Activated CD4-positive, alpha-beta memory T cell treated with anti-CD3 and anti-CD28 coated beads for 36 hours (primary cell): Measurements from ENCODE around the gene ZNF609. TPM values are rescaled to one million over a fixed set of nuclear protein-coding genes. Genes with fewer than 3 reads are reported as not detected.
"Not testable (repeated sequence)": the region's sequence is repeated elsewhere in the genome, so short reads cannot be mapped to it uniquely, and the experiment has no call there.

Source experiments
- CTCF ChIA-PET: fragments of 350-600 bp; sonication (Branson Sonifier 250); formaldehyde crosslinking; loops from one replicate; lab custom pipeline; 2021; ENCODE audit warnings: antibody characterized with exemption, inconsistent platforms; lab: Charles Lee
- POLR2A ChIA-PET: fragments of 350-600 bp; sonication (Branson Sonifier 250); formaldehyde crosslinking; loops from one replicate; lab custom pipeline; 2021; ENCODE audit warnings: antibody characterized with exemption; lab: Charles Lee
- DNase-seq: peaks from one replicate; pipeline ENCODE4 v3.0.0-alpha.2; 2020
- H3K27ac Mint-ChIP-seq: one replicate; pipeline ENCODE4 v1.8.0; 2021; ENCODE audit warnings: mixed read lengths
- H3K27me3 Mint-ChIP-seq: one replicate; pipeline ENCODE4 v1.8.0; 2021; ENCODE audit warnings: mixed read lengths
- H3K36me3 Mint-ChIP-seq: one replicate; pipeline ENCODE4 v1.8.0; 2021; ENCODE audit warnings: mixed read lengths
- H3K4me1 Mint-ChIP-seq: one replicate; pipeline ENCODE4 v1.8.0; 2021; ENCODE audit warnings: low read depth, mixed read lengths
- H3K4me3 Mint-ChIP-seq: one replicate; pipeline ENCODE4 v1.8.0; 2021; ENCODE audit warnings: mild to moderate bottlenecking, mixed read lengths
- H3K9me3 Mint-ChIP-seq: one replicate; pipeline ENCODE4 v1.8.0; 2021; ENCODE audit warnings: mixed read lengths
- intact Hi-C: fragments of 100-400 bp; cut with micrococcal nuclease; formaldehyde crosslinking; loops from one replicate; pipeline ENCODE4 v1.15.1; 2023
- total RNA-seq, 2 experiments: library from RNA; stranded (reverse); gene quantifications; one replicate each; pipeline ENCODE4 v1.2.3, GENCODE V29; 2021

The ZNF609 gene
- total RNA-seq, 2 experiments from 2014 or later: 38.5 to 38.7 TPM

- peak overlapping the region; percentile 72 for H3K27ac Mint-ChIP-seq
- H3K27me3 Mint-ChIP-seq: no peaks in the 10 kb centered on the region
- H3K36me3 Mint-ChIP-seq: peaks cover 26% of the 10 kb centered on the region
- DNase-seq: peak; percentile 69
- CTCF ChIA-PET: interaction anchor here (1.0 to 2.3 kb wide), 5 partner anchors 11 to 247 kb away, joined by 3 to 12 read pairs (median 4); partner anchors contain the start of gene TRIP4
- intact Hi-C loops: loop anchor here (1.0 to 10.0 kb wide), 4 partner anchors 15 to 100 kb away; no protein-coding TSS in a partner anchor
- H3K4me1 Mint-ChIP-seq: peaks cover 58% of the 10 kb centered on the region
- H3K4me3 Mint-ChIP-seq: no peak overlapping the region
- H3K9me3 Mint-ChIP-seq: peaks cover 11% of the 10 kb centered on the region
- POLR2A ChIA-PET: interaction anchor here (0.9 to 2.2 kb wide), 6 partner anchors 12 to 191 kb away, joined by 3 to 7 read pairs (median 6); no protein-coding TSS in a partner anchor
Measured at GRCh38 chr15:64634576-64635498, 174.5 kb downstream of the ZNF609 start.

DNA sequence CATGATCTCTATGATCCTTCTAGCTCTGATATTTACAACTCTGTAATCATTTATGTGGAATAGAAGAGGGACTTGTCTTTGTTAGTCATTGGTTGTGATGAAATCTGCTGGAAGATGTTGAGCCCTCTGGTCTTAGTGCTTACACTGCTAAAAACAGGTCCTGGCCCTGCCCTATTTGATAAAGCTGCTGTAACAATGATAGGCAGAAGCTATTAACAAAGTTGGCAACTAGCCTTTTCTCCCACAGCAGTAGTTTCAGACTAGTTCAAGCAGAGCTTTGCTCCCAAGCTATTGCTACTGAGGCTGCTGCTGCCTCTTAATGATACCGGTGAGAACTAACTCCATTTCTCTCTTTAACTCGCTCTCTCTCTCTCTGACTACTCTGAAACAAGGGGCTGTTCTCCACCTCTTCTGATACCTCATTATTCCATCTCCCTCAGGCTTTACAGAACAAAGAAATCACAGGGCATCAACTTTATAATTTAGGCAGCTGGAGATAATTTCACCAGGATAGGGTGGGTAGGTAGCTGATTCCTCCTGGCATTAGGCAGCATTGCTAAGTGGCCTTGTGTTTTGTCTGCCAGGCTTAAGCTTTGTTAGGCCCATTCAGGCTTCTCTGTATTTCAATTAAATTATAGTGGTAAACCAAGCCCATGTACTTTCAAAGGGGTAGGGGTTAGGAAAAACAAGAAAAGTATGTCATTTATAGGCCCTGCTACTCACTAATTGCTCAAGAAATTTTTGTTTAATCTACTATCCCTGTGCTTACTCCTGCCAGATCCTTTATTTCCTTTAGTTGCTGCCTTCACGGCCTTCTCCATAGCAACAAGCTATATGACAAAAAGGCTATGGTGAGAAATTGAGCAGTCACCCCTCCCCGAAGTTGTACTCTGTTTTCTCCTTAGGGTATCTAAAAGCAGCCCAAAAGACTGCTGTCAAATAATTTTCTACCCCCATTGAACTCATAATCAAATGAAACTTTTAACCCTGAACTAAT lies 175.4 kb downstream of the ZNF609 start:
- Mint-ChIP-seq H3K36me3 (peaks cover 28% of the 10 kb centered on the region), H3K4me3 (no peak overlapping the region), H3K27ac (peak overlapping the region; percentile 49), H3K4me1 (peaks cover 60% of the 10 kb centered on the region), H3K9me3 (peaks cover 11% of the 10 kb centered on the region), H3K27me3 (no peaks in the 10 kb centered on the region)
- ChIA-PET CTCF (interaction anchor here (1.2 to 2.3 kb wide), 3 partner anchors 18 to 174 kb away, joined by 4 to 12 read pairs (median 4); no protein-coding TSS in a partner anchor), POLR2A (interaction anchor here (0.9 to 2.2 kb wide), 4 partner anchors 16 to 192 kb away, joined by 4 to 7 read pairs (median 6); no protein-coding TSS in a partner anchor)
- DNase-seq: no peak
- intact Hi-C loops: loop anchor here (2.0 to 10.0 kb wide), 3 partner anchors 15 to 101 kb away; no protein-coding TSS in a partner anchor

GRCh38 chr15:64636556-64636955 lies 176.2 kb downstream of the ZNF609 start:
- H3K4me3 Mint-ChIP-seq: no peak overlapping the region
- no peaks in the 10 kb centered on the region for H3K27me3 Mint-ChIP-seq
- H3K4me1 Mint-ChIP-seq: peaks cover 59% of the 10 kb centered on the region
- POLR2A ChIA-PET: no interaction called here
- DNase-seq: no peak
- CTCF ChIA-PET: interaction anchor here (1.2 kb wide), 1 partner anchor 17 kb away, joined by 4 read pairs; no protein-coding TSS in a partner anchor
- H3K36me3 Mint-ChIP-seq: peaks cover 27% of the 10 kb centered on the region
- intact Hi-C loops: loop anchor here (10.0 kb wide), 1 partner anchor 102 kb away; no protein-coding TSS in a partner anchor
- peaks cover 11% of the 10 kb centered on the region for H3K9me3 Mint-ChIP-seq
- no peak overlapping the region for H3K27ac Mint-ChIP-seq

DNA sequence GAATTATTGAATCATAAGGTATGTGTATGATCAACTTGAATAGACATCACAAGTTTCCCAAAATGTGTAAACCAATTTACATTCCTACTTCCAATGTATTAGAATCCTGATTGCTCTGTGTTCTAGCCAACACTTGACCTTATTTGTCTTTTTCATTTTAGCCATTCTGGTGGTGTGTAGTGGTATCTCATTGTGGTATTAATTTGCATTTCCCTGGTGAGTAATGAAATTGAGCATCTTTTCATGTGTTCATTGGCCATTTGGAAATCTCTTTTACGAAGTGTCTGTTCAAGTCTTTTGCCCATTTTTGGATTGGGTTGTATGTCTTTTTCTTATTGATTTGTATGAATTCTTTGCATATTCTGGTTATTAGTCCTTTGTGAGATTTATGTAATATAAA lies 177.0 kb downstream of the ZNF609 start:
- no peaks in the 10 kb centered on the region for H3K27me3 Mint-ChIP-seq
- ChIA-PET CTCF (interaction anchor here (1.2 kb wide), 1 partner anchor 16 kb away, joined by 4 read pairs; no protein-coding TSS in a partner anchor), POLR2A (no interaction called here)
- no peak for DNase-seq
- H3K36me3 Mint-ChIP-seq: peaks cover 27% of the 10 kb centered on the region
- H3K4me1 Mint-ChIP-seq: peaks cover 59% of the 10 kb centered on the region
- no peak overlapping the region for H3K4me3 Mint-ChIP-seq
- peaks cover 11% of the 10 kb centered on the region for H3K9me3 Mint-ChIP-seq
- intact Hi-C loops: loop anchor here (10.0 kb wide), 1 partner anchor 103 kb away; no protein-coding TSS in a partner anchor
- H3K27ac Mint-ChIP-seq: no peak overlapping the region

DNA sequence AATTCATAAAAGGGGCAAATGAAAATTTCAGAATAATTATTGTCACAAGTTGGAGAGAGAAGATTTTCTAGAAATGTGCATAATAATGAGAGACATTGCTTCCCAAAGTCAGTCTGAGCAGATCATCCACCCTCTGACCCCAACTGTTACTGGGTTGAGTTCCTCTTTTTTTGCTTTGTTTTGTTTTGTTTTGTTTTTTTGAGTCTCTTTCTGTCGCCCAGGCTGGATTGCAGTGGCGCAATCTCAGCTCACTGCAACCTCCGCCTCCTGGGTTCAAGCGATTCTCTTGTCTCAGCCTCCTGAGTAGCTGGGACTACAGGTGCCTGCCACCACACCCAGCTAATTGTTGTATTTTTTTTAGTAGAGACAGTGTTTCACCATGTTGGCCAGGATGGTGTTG lies 179.4 kb downstream of the ZNF609 start:
- POLR2A ChIA-PET, CTCF ChIA-PET, H3K4me3 Mint-ChIP-seq, DNase-seq, H3K27ac Mint-ChIP-seq, H3K27me3 Mint-ChIP-seq: not testable (repeated sequence)
- intact Hi-C loops: loop anchor here (10.0 kb wide), 1 partner anchor 105 kb away; no protein-coding TSS in a partner anchor
- Mint-ChIP-seq H3K4me1 (peaks cover 43% of the 10 kb centered on the region), H3K36me3 (peaks cover 27% of the 10 kb centered on the region), H3K9me3 (peaks cover 11% of the 10 kb centered on the region)

DNA sequence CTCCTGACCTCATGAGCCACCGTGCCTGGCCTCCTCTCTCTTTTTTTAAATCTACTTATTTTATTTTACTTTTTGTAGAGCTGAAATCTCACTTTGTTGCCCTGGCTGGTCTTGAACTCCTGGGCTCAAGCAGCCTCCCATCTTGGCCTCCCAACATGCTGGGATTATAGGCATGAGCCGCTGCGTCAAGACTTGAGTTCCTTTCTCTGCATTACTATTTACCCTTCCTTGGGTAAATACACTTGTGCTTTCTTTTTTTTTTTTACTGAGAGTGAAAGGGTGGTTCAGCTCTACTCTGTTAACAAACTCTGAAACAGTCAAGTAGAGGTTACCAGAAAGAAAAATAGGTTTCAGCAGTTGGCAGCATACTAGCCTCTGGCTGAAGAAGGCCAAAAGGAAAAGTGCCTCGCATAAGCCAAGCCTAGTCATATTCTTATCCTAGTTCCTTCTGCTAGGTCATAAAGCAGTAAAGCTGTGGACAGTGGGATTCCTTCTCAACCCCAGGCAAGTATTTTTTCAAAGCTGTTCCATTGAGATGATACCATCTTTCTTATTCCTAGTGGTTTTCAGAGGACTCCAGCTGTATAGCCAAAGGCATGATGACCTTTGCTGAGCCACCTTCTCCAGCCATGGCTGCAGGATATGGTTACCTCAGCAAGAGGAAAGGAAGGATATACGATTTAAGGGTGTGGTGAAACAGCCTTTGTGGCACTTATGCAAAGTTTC lies 179.9 kb downstream of the ZNF609 start:
- Mint-ChIP-seq H3K4me3 (no peak overlapping the region), H3K9me3 (peaks cover 11% of the 10 kb centered on the region), H3K27me3 (no peaks in the 10 kb centered on the region), H3K36me3 (peaks cover 27% of the 10 kb centered on the region), H3K4me1 (peaks cover 37% of the 10 kb centered on the region), H3K27ac (peak overlapping the region; percentile 13)
- intact Hi-C loops: no loop called here
- DNase-seq: no peak
- ChIA-PET POLR2A (no interaction called here), CTCF (no interaction called here)

DNA sequence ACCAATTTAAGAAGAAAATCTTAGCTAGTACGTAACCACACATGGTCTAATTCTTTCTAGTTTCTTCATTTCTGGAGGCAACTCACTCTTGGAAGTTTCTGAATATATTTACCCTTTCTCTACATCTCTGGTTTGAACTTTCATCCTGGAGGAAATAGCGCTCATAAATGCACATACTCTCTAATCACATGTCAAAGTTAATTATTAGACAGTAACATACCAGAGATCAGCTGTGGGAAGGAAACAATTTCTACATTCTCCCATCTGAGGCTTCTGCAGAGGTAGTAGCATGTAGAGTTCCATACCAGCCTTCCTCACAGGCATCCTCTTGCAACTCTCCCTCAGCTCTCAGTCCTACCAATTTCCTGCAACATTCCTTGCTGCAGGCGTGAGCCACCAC lies 182.5 kb downstream of the ZNF609 start:
- H3K27ac Mint-ChIP-seq: no peak overlapping the region
- no peak for DNase-seq
- POLR2A ChIA-PET: no interaction called here
- peaks cover 22% of the 10 kb centered on the region for H3K4me1 Mint-ChIP-seq
- CTCF ChIA-PET: interaction anchor here (1.5 to 1.9 kb wide), 2 partner anchors 9 to 11 kb away, joined by 3 to 8 read pairs; no protein-coding TSS in a partner anchor
- no peaks in the 10 kb centered on the region for H3K9me3 Mint-ChIP-seq
- no peak overlapping the region for H3K4me3 Mint-ChIP-seq
- H3K36me3 Mint-ChIP-seq: peaks cover 14% of the 10 kb centered on the region
- intact Hi-C loops: no loop called here
- no peaks in the 10 kb centered on the region for H3K27me3 Mint-ChIP-seq

DNA sequence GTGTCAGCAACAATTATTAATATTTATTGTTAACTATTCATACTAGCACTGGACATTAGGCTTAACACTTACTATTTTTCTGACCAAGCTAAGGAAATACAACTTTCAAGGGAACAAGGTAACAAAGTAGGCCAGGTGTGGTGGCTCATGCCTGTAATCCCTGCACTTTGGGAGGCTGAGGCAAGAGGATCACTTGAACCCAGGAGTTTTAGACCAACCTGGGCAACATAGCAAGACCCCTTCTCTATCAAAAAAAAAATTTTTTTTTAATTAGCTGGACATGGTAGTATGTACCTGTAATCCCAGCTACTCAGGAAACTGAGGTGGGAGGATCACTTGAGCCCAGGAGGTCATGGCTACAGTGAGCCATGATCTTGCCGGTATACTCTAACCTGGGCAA lies 183.3 kb downstream of the ZNF609 start:
- no peak overlapping the region for H3K4me3 Mint-ChIP-seq
- no peaks in the 10 kb centered on the region for H3K9me3 Mint-ChIP-seq
- peaks cover 23% of the 10 kb centered on the region for H3K4me1 Mint-ChIP-seq
- no peak overlapping the region for H3K27ac Mint-ChIP-seq
- POLR2A ChIA-PET: no interaction called here
- intact Hi-C loops: no loop called here
- no peaks in the 10 kb centered on the region for H3K27me3 Mint-ChIP-seq
- H3K36me3 Mint-ChIP-seq: peaks cover 10% of the 10 kb centered on the region
- CTCF ChIA-PET: interaction anchor here (1.9 kb wide), 1 partner anchor 10 kb away, joined by 8 read pairs; no protein-coding TSS in a partner anchor
- DNase-seq: no peak

- H3K4me3 Mint-ChIP-seq, POLR2A ChIA-PET: not testable (repeated sequence)
- H3K4me1 Mint-ChIP-seq: peaks cover 22% of the 10 kb centered on the region
Measured at GRCh38 chr15:64644811-64645210, 184.4 kb downstream of the ZNF609 start.

GRCh38 chr15:64645995-64646394 lies 185.6 kb downstream of the ZNF609 start:
- Mint-ChIP-seq H3K27ac (no peak overlapping the region), H3K27me3 (no peaks in the 10 kb centered on the region), H3K36me3 (peaks cover 4% of the 10 kb centered on the region), H3K9me3 (no peaks in the 10 kb centered on the region), H3K4me1 (peaks cover 18% of the 10 kb centered on the region), H3K4me3 (no peak overlapping the region)
- ChIA-PET CTCF (no interaction called here), POLR2A (no interaction called here)
- DNase-seq: no peak
- intact Hi-C loops: no loop called here

More at GRCh38 chr15:64644811-64645210, 184.4 kb downstream of the ZNF609 start:
- CTCF ChIA-PET: interaction anchor here (1.9 kb wide), 1 partner anchor 9 kb away, joined by 8 read pairs; no protein-coding TSS in a partner anchor
- H3K9me3 Mint-ChIP-seq, intact Hi-C loops, H3K36me3 Mint-ChIP-seq, DNase-seq, H3K27ac Mint-ChIP-seq, H3K27me3 Mint-ChIP-seq: not testable (repeated sequence)

GRCh38 chr15:64647367-64647766 lies 187.0 kb downstream of the ZNF609 start:
- H3K4me3 Mint-ChIP-seq: no peak overlapping the region
- intact Hi-C loops: no loop called here
- H3K27me3 Mint-ChIP-seq: no peaks in the 10 kb centered on the region
- POLR2A ChIA-PET: no interaction called here
- DNase-seq: no peak
- H3K36me3 Mint-ChIP-seq: peaks cover 2% of the 10 kb centered on the region
- H3K4me1 Mint-ChIP-seq: peaks cover 29% of the 10 kb centered on the region
- no peaks in the 10 kb centered on the region for H3K9me3 Mint-ChIP-seq
- CTCF ChIA-PET: no interaction called here
- H3K27ac Mint-ChIP-seq: no peak overlapping the region
